ENCODE results near the gene CARMIL1. TPM values are rescaled to one million over a fixed set of nuclear protein-coding genes. Genes with fewer than 3 reads are reported as not detected.

The CARMIL1 gene
- total RNA-seq, 2 donors from 2014 or later: 28.7 to 31.6 TPM

DNA sequence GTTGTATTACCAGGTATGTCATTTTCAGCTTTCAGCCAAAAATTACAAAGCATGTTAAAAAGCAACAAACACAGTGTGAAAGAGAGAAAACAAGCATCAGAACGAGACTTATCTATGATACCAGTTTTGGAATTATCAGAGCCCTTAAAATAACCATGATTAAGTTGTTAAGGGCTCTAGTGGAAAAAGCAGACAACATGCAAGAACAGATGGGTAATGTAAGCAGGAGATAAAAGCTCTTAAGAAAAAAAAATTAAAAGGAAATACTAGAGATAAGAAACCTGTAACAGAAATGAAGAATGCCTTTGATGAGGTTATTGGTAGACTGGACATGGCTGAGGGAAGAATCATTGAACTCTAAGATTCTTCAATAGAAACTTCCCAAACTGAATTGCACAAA lies 245.4 kb downstream of the CARMIL1 start:
- H3K9me3 Mint-ChIP-seq: peaks cover 2% of the 10 kb centered on the region
- Histone ChIP-seq H3K4me1 (ENCODE audit: control insufficient read depth, insufficient read depth, low read length) (peaks cover 4% of the 10 kb centered on the region), H3K27me3 (ENCODE audit: control insufficient read depth, insufficient read depth, low read length, poor library complexity, severe bottlenecking) (no peaks in the 10 kb centered on the region), H3K9me3 (ENCODE audit: control insufficient read depth, low read length) (no peaks in the 10 kb centered on the region), H3K9ac (ENCODE audit: extremely low read depth, low read length, poor library complexity, severe bottlenecking) (no peak overlapping the region), H3K4me3 (ENCODE audit: low read length) (no peak overlapping the region), H3K27ac (ENCODE audit: low read depth, low read length) (no peak overlapping the region), H3K36me3 (ENCODE audit: control insufficient read depth, insufficient read depth, low read length) (peaks cover 17% of the 10 kb centered on the region)
- peaks cover 8% of the 10 kb centered on the region for H3K4me1 Mint-ChIP-seq
- TF ChIP-seq, protein P1, sequence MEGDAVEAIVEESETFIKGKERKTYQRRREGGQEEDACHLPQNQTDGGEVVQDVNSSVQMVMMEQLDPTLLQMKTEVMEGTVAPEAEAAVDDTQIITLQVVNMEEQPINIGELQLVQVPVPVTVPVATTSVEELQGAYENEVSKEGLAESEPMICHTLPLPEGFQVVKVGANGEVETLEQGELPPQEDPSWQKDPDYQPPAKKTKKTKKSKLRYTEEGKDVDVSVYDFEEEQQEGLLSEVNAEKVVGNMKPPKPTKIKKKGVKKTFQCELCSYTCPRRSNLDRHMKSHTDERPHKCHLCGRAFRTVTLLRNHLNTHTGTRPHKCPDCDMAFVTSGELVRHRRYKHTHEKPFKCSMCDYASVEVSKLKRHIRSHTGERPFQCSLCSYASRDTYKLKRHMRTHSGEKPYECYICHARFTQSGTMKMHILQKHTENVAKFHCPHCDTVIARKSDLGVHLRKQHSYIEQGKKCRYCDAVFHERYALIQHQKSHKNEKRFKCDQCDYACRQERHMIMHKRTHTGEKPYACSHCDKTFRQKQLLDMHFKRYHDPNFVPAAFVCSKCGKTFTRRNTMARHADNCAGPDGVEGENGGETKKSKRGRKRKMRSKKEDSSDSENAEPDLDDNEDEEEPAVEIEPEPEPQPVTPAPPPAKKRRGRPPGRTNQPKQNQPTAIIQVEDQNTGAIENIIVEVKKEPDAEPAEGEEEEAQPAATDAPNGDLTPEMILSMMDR (conservative IDR thresholded peaks at IDR 0.05): no peak
- no peak overlapping the region for H3K27ac Mint-ChIP-seq
- no peak overlapping the region for H3K4me3 Mint-ChIP-seq
- peaks cover 41% of the 10 kb centered on the region for H3K36me3 Mint-ChIP-seq (ENCODE audit: low read depth)
- no peaks in the 10 kb centered on the region for H3K27me3 Mint-ChIP-seq (ENCODE audit: insufficient read depth)
- WGBS, 2 experiments (ENCODE audit: insufficient coverage in 1 of 2, insufficient read length in 1 of 2): 91 to 100% methylated on average over 1 of the region's 1 CpG
- no peak for DNase-seq

DNA sequence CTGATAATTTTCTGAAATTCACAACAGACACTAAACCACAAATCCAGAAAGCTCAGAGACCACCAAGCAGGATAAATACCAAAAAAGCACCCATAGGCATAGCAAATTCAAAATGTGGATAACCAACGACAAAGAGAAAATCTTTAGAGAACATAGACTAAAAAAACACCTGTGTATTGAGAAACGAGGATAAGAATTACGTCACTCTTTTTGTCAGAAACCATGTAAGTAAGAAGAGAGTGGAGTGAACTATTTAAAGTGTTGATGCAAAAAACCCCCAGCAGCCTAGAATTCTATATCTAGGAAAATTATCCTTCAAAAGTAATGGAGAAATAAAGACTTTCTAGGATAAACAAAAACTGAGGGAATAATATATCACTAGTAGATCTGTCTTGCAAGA lies 245.9 kb downstream of the CARMIL1 start:
- no peak overlapping the region for H3K27ac Mint-ChIP-seq
- peaks cover 43% of the 10 kb centered on the region for H3K36me3 Mint-ChIP-seq (ENCODE audit: low read depth)
- H3K4me3 Mint-ChIP-seq: no peak overlapping the region
- H3K27me3 ChIP-seq (ENCODE audit: control insufficient read depth, insufficient read depth, low read length, poor library complexity, severe bottlenecking): no peaks in the 10 kb centered on the region
- peaks cover 4% of the 10 kb centered on the region for H3K4me1 ChIP-seq (ENCODE audit: control insufficient read depth, insufficient read depth, low read length)
- no peaks in the 10 kb centered on the region for H3K27me3 Mint-ChIP-seq (ENCODE audit: insufficient read depth)
- H3K36me3 ChIP-seq (ENCODE audit: control insufficient read depth, insufficient read depth, low read length): peaks cover 17% of the 10 kb centered on the region
- DNase-seq: no peak
- WGBS, 2 experiments (ENCODE audit: insufficient coverage in 1 of 2, insufficient read length in 1 of 2): 98 to 100% methylated on average over 1 to 3 of the region's 3 CpGs
- H3K27ac ChIP-seq (ENCODE audit: low read depth, low read length): no peak overlapping the region
- H3K9me3 ChIP-seq (ENCODE audit: control insufficient read depth, low read length): no peaks in the 10 kb centered on the region
- H3K9ac ChIP-seq (ENCODE audit: extremely low read depth, low read length, poor library complexity, severe bottlenecking): no peak overlapping the region
- no peak overlapping the region for H3K4me3 ChIP-seq (ENCODE audit: low read length)
- TF ChIP-seq, protein P1 (conservative IDR thresholded peaks at IDR 0.05): no peak
- H3K4me1 Mint-ChIP-seq: peaks cover 8% of the 10 kb centered on the region
- H3K9me3 Mint-ChIP-seq: peaks cover 2% of the 10 kb centered on the region

DNA sequence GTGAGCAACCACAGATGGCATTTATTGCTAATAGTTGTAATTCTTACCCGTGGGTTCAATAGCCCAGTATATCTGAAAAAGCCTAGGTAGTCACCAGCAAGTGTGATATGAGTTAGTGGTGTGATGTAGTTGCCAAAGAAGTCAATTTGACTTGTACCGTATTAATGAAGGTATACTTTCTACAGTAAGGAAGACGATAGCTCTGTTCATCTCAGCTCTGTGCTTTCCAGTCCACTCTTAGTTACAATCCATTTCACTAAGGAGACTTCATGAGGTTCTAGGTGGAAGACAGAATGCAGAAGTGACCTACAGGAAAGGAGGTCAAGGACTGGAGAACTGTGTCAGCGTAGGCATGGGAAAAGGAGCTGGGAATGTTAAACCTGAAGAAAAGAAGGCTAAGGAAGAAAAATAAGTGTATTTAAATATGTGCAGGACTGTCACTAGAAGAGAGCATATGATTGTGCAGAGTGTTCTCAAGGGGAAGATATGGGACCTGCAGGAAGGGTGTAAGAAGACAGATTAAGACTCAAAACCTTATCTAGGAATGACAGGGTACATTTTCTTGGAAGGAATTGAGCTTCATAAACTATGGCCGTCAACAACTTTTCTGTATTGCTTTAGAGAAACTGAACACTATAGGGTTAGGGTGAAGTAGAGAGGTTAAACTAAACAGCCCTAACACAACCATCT lies 255.9 kb downstream of the CARMIL1 start:
- H3K4me1 ChIP-seq (ENCODE audit: control insufficient read depth, insufficient read depth, low read length): no peaks in the 10 kb centered on the region
- Mint-ChIP-seq H3K36me3 (ENCODE audit: low read depth) (peaks cover 21% of the 10 kb centered on the region), H3K4me1 (no peaks in the 10 kb centered on the region), H3K4me3 (no peak overlapping the region), H3K9me3 (no peaks in the 10 kb centered on the region), H3K27ac (no peak overlapping the region), H3K27me3 (ENCODE audit: insufficient read depth) (no peaks in the 10 kb centered on the region)
- H3K9ac ChIP-seq (ENCODE audit: extremely low read depth, low read length, poor library complexity, severe bottlenecking): no peak overlapping the region
- H3K9me3 ChIP-seq (ENCODE audit: control insufficient read depth, low read length): no peaks in the 10 kb centered on the region
- H3K4me3 ChIP-seq (ENCODE audit: low read length): no peak overlapping the region
- no peaks in the 10 kb centered on the region for H3K27me3 ChIP-seq (ENCODE audit: control insufficient read depth, insufficient read depth, low read length, poor library complexity, severe bottlenecking)
- TF ChIP-seq, protein P1 (conservative IDR thresholded peaks at IDR 0.05): no peak
- H3K36me3 ChIP-seq (ENCODE audit: control insufficient read depth, insufficient read depth, low read length): peaks cover 15% of the 10 kb centered on the region
- no peak for DNase-seq
- WGBS, 2 experiments (ENCODE audit: insufficient coverage in 1 of 2, insufficient read length in 1 of 2): 90 to 95% methylated on average over 4 to 5 of the region's 5 CpGs
- H3K27ac ChIP-seq (ENCODE audit: low read depth, low read length): no peak overlapping the region

All from endodermal cell (in vitro differentiated cells).